AG08395 (cell line): ENCODE data around the gene NEURL4.

Source experiments
- DNase-seq: peaks from one replicate; pipeline ENCODE4 v3.0.0; 2012; ENCODE audit warnings: mixed read lengths, low spot score

NEURL4 gene

GRCh38 chr17:7279448-7279847 lies 49.7 kb downstream of the NEURL4 start:
- DNase-seq, result no peak

DNA sequence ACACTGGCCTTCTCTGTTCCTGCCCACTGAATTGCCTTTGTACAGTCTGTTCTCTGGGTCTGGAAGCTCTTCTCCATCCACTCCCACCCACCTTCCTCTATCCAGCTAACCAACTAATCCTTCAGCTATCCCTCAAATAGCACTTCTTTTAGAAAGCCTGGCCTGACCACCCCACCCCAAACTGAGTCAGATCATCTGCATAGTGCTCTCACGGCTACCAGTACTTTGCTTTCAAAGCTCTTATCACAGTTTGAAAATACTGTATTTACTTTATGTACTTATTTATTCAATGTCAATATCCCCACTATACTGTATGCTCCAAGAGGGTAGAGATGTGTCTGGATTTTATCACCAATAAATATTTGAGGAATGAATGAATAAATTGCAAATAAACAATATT lies 62.4 kb downstream of the NEURL4 start:
- DNase-seq, result no peak
